GM19025 (cell line): Measurements from ENCODE around the gene ORC6.

Source experiments
- ATAC-seq: cut with Tn5 transposase; IDR thresholded peaks from one replicate; pipeline ENCODE4 v1.9.1; 2021; ENCODE audit warnings: mild to moderate bottlenecking, low read depth, moderate library complexity; ENCODE audit not compliant: unreplicated experiment

The ORC6 gene

GRCh38 chr16:46696957-46697356, 7.5 kb downstream of the ORC6 start:
- ATAC-seq = no peak

GRCh38 chr16:46700048-46700447, 10.6 kb downstream of the ORC6 start:
- no peak for ATAC-seq

GRCh38 chr16:46701615-46702014, 12.2 kb downstream of the ORC6 start:
- no peak for ATAC-seq

- no peak for ATAC-seq
Observed at GRCh38 chr16:46702030-46702429, 12.6 kb downstream of the ORC6 start.

GRCh38 chr16:46706642-46707041, 17.2 kb downstream of the ORC6 start:
- ATAC-seq = no peak

GRCh38 chr16:46709469-46710005, 20.1 kb downstream of the ORC6 start:
- ATAC-seq = no peak

- no peak for ATAC-seq
Observed at GRCh38 chr16:46711106-46712058, 21.9 kb downstream of the ORC6 start.

- ATAC-seq = no peak
Observed at GRCh38 chr16:46712911-46713310, 23.5 kb downstream of the ORC6 start.

GRCh38 chr16:46713634-46714033, 24.2 kb downstream of the ORC6 start:
- no peak for ATAC-seq

GRCh38 chr16:46714797-46715591, 25.5 kb downstream of the ORC6 start:
- ATAC-seq = no peak

GRCh38 chr16:46715769-46716305, 26.4 kb downstream of the ORC6 start:
- no peak for ATAC-seq

GRCh38 chr16:46717692-46718091, 28.2 kb downstream of the ORC6 start:
- ATAC-seq = no peak

GRCh38 chr16:46718214-46718613, 28.8 kb downstream of the ORC6 start:
- no peak for ATAC-seq

GRCh38 chr16:46719528-46719927, 30.1 kb downstream of the ORC6 start:
- ATAC-seq = no peak

- ATAC-seq = no peak
Observed at GRCh38 chr16:46720619-46721018, 31.2 kb downstream of the ORC6 start.

- ATAC-seq = no peak
Observed at GRCh38 chr16:46721885-46722284, 32.4 kb downstream of the ORC6 start.

- ATAC-seq = no peak
Observed at GRCh38 chr16:46727184-46727583, 37.7 kb downstream of the ORC6 start.

- ATAC-seq = no peak
Observed at GRCh38 chr16:46727630-46728029, 38.2 kb downstream of the ORC6 start.

- ATAC-seq = no peak
Observed at GRCh38 chr16:46728806-46729205, 39.3 kb downstream of the ORC6 start.

- ATAC-seq = no peak
Observed at GRCh38 chr16:46729326-46729995, 40.0 kb downstream of the ORC6 start.
